SK-N-MC (cell line): ENCODE measurements around the gene BEST2.
A peak's percentile ranks its signal among the peaks of the same experiment; 100 is the strongest.

Experiments
- DNase-seq: peaks from one replicate; pipeline ENCODE4 v3.0.0-alpha.2; 2011; ENCODE audit warnings: low read depth, low spot score
- H3K27ac ChIP-seq: fragments of 200-600 bp; sonication (generic); 2 replicates; pipeline ENCODE4 v1.5.1; 2016; ENCODE audit warnings: mixed run types
- H3K36me3 ChIP-seq: fragments of 200-600 bp; sonication (generic); 2 replicates; pipeline ENCODE4 v1.6.1; 2017; ENCODE audit warnings: antibody characterized with exemption, low read length, mixed read lengths; ENCODE audit not compliant: insufficient read depth
- H3K4me3 ChIP-seq: fragments of 200-600 bp; sonication (generic); 2 replicates; pipeline ENCODE4 v1.5.1; 2016
- H3K9ac ChIP-seq: fragments of 200-600 bp; sonication (generic); 2 replicates; pipeline ENCODE4 v1.8.0; 2017; ENCODE audit warnings: mixed run types, mixed read lengths; ENCODE audit not compliant: insufficient read length
- H3K9me3 ChIP-seq: fragments of 200-600 bp; sonication (generic); 2 replicates; pipeline ENCODE4 v1.6.1; 2017; ENCODE audit warnings: low read depth, mild to moderate bottlenecking, antibody characterized with exemption, low read length, moderate library complexity, mixed read lengths
- EZH2 ChIP-seq: fragments of 200-600 bp; sonication (generic); IDR thresholded peaks from one replicate; pipeline ENCODE4 v1.6.1; 2017; ENCODE audit warnings: antibody characterized with exemption
- FOXP2 ChIP-seq: optimal IDR thresholded peaks from 2 replicates; pipeline ENCODE3; 2011; ENCODE audit warnings: mild to moderate bottlenecking, moderate library complexity; ENCODE audit not compliant: insufficient read depth; ENCODE audit errors: extremely low read length, control extremely low read depth
- POLR2AphosphoS5 ChIP-seq: IDR thresholded peaks from 2 replicates; pipeline ENCODE4 v1.6.1; 2012; ENCODE audit warnings: mild to moderate bottlenecking, low read depth, low read length, borderline replicate concordance

BEST2 gene

DNA sequence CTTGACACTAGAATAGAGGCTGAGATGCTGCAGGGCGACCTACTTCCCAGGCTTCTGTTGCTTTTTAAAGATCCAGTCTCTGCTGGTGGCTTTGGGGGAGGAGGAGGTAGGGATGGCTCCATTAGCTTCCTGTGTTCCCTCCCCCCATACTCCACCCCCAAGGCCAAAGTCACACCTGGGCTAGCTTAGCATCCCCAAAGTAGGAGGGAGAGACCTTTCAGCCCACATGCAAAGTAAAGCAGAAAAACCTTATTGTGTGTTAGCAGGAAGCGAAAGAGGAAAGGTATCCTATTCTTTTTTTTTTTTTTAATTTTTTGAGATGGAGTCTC is 24.6 kb upstream of the BEST2 start:
- no peak for DNase-seq
- peak overlapping the region; percentile 70; the same call in 1 of the 2 replicates for H3K27ac ChIP-seq
- H3K9ac ChIP-seq: no peak overlapping the region
- no peak for TF ChIP-seq EZH2
- no peaks in the 10 kb centered on the region for H3K9me3 ChIP-seq
- no peak overlapping the region for H3K4me3 ChIP-seq
- H3K36me3 ChIP-seq: peaks cover 39% of the 10 kb centered on the region

DNA sequence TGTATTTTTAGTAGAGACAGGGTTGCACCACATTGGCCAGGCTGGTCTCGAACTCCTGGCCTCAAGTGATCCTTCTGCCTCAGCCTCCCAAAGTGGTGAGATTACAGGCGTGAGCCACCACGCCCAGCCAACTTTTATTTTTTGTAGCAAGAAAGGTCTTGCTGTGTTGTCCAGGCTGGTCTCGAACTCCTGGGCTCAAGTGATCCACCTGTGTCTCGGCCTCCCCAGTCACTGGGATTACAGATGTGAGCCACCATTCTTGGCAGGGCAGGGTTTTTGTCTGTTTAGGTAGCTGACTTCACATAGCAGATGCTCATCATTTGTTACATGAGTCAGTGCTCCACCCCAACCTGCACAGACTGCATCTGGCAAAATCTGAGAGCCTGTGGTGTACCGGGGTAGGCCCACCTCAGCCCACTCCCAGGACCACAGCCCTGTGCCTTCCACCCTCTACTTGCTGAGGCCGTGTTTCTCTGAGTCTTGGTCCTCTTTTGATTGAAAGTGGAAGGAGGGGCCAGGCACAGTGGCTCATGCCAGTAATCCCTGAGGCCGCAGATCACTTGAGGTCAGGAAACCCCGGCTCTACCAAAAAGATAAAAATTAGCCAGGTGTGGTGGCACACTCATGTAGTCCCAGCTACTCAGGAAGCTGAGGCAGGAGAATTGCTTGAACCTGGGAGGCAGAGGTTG is 23.7 kb upstream of the BEST2 start:
- DNase-seq: no peak
- H3K9ac ChIP-seq: no peak overlapping the region
- TF ChIP-seq FOXP2: no peak
- TF ChIP-seq POLR2AphosphoS5: peak; percentile 29; the same call in 1 of the 2 replicates
- H3K36me3 ChIP-seq: peaks cover 45% of the 10 kb centered on the region
- H3K4me3 ChIP-seq: no peak overlapping the region
- no peak overlapping the region for H3K27ac ChIP-seq
- H3K9me3 ChIP-seq: no peaks in the 10 kb centered on the region

DNA sequence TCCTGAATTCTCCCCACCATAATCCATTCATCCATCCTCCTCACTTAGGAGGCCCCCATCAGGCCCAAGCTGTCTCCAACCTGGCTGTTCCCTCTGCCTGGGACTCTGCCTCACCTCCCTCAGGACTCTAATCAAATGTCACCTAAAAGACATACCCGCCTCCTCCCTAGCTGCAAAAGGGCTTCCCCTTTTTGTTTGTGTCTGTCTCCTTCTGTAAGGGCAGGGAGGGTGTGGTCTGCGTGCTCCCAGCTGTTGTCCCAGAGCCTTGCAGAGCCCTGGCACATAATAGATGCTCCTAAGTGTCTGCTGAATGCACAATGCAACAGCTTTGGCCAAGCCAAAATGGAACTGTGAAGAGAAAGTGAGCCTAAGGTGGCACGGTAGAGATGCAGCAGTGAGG is 21.5 kb upstream of the BEST2 start:
- Histone ChIP-seq H3K36me3 (peaks cover 48% of the 10 kb centered on the region), H3K4me3 (no peak overlapping the region), H3K9ac (no peak overlapping the region), H3K27ac (no peak overlapping the region), H3K9me3 (no peaks in the 10 kb centered on the region)
- no peak for DNase-seq
- TF ChIP-seq POLR2AphosphoS5 (no peak), EZH2 (no peak), FOXP2 (no peak)

DNA sequence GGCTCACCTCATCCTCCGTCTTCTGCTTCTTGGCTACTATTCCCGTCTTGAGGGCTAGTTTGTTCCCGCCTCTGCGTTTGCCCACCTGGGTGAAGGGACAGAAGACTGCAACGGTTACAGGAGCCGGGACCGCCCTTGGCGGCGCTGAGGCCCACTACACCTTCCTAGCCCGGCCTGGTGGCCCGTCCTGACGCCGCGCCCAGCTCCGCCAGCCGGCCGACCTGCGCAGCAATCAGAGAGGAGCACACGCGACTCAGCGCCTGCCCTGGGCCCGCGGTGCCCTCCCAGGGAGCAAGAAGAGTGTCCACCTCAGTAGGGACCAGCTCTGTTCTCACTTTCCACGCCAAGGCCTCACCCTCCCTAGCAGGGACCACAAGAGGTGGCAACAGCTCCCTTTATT is 20.3 kb upstream of the BEST2 start:
- Histone ChIP-seq H3K27ac (no peak overlapping the region), H3K9me3 (no peaks in the 10 kb centered on the region), H3K4me3 (no peak overlapping the region), H3K9ac (no peak overlapping the region), H3K36me3 (peaks cover 48% of the 10 kb centered on the region)
- DNase-seq: no peak
- TF ChIP-seq POLR2AphosphoS5 (no peak), FOXP2 (no peak), EZH2 (no peak)

DNA sequence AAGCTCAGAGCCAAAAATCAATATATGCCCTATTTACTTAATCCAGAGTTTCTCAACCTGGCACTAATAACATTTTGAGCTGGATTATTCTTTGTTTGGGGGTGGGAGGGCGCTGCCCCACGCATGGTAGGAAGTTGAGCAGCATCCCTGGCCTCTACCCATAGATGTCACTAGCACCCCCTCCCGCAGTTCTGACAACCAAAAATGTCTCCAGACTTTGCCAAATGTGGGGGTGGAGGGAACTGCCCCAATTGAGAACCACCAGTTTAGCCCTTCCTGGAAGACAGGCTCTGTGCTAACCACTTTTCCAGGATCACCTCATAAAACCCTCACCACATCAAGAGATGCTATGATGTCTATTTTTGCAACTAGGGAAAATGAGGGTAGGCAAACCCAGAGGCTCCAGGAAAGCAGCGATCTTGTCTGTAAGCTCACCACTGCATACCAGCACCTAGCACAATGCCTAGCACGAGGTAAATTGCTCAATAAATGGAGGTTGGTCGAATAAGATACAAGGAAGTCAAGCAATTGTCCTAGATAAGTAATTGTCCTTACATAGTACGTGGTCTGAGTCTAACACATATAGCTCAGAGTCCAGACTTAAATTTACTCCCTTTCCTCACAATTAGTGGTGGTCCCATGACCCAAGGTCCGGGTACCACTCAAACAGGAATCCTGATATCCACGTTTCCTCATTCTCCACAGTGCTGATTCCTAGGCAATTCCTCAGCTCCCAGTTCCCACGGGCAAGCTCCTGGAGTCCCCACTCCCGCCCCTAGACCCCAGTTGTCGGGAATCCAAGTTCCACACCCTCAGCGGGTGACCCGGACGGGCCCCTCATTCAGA is 18.0 kb upstream of the BEST2 start:
- peak overlapping the region; percentile 92 for H3K4me3 ChIP-seq
- no peaks in the 10 kb centered on the region for H3K9me3 ChIP-seq
- no peak for TF ChIP-seq FOXP2
- no peak for TF ChIP-seq POLR2AphosphoS5
- TF ChIP-seq EZH2: no peak
- H3K36me3 ChIP-seq: peaks cover 44% of the 10 kb centered on the region
- peak overlapping the region; percentile 86 for H3K27ac ChIP-seq
- H3K9ac ChIP-seq: peak overlapping the region; percentile 97
- no peak for DNase-seq

DNA sequence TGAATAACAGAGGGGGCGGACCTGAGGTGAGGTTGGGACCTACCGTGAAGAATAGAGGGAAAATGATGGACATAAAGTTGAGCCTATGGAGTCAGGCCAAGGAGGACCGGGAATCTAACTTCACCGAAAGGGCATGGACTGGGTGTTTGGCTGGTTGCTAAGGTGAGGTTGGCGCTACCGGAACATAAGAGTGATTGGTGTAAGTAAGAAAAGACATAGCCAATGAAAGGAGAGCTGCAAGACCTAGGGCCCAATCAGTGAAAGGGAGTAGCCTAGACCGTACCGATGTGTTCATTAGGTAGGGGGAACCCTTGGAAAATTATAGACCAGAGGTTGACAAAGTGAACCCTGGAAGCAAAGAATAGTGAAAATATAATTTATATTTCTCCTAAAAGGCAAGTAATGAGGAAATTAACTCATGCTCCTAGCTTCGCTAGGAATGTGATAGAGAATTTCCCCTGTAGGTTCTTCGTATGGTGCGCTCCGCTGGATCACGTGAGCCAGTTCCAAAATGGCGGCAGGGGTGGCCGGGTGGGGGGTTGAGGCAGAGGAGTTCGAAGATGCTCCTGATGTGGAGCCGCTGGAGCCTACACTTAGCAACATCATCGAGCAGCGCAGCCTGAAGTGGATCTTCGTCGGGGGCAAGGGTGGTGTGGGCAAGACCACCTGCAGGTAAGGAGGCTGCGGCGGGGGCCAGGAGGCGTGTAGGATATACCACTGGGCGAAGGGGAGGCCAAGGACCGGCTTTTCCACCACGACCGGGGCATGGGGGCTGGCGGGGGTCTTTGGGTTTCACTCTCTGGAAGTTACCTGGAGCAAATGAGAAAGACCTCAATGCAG is 14.4 kb upstream of the BEST2 start, which contains the start of gene GET3:
TSS of gene GET3 (plus strand) at position 503 of the 840 bp plus-strand sequence. CDS start at position 512, 9 bp downstream.
- TF ChIP-seq EZH2 (no peak), POLR2AphosphoS5 (peak; percentile 82)
- Histone ChIP-seq H3K36me3 (peaks cover 21% of the 10 kb centered on the region), H3K9me3 (no peaks in the 10 kb centered on the region), H3K4me3 (peak within 1 kb of the TSS; percentile 94), H3K27ac (peak within 1 kb of the TSS; percentile 99), H3K9ac (peak within 1 kb of the TSS; percentile 97)
- DNase-seq: peak; percentile 98

DNA sequence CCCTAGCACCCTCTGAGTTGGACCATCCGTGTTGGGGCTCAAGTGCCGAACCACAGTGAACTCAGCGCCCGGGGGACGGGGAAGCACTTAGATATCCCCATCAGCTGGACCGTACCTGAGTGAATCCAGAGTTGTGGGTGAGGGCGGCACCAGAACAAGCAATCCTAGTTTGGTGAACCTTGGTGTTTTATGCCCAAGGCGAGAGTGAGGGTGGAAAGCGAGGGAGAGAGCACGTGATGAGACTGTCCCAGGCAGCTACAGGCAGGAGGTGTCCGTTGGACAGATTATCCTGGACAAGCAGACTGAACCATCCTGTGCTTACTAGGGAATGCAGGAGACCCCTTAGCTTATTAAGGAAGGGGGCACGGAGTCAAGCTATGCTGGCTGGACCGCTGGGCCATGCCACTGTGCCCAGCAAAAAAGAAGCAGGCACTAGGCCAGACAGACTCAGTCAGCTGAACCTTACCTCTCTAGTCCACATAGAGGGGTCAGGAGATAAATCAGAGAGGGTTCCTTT is 13.7 kb upstream of the BEST2 start:
- Histone ChIP-seq H3K36me3 (peaks cover 17% of the 10 kb centered on the region), H3K9me3 (no peaks in the 10 kb centered on the region), H3K27ac (no peak overlapping the region), H3K9ac (peak overlapping the region; percentile 97), H3K4me3 (peak overlapping the region; percentile 94)
- TF ChIP-seq FOXP2: no peak
- no peak for TF ChIP-seq EZH2
- no peak for TF ChIP-seq POLR2AphosphoS5
- DNase-seq: no peak

DNA sequence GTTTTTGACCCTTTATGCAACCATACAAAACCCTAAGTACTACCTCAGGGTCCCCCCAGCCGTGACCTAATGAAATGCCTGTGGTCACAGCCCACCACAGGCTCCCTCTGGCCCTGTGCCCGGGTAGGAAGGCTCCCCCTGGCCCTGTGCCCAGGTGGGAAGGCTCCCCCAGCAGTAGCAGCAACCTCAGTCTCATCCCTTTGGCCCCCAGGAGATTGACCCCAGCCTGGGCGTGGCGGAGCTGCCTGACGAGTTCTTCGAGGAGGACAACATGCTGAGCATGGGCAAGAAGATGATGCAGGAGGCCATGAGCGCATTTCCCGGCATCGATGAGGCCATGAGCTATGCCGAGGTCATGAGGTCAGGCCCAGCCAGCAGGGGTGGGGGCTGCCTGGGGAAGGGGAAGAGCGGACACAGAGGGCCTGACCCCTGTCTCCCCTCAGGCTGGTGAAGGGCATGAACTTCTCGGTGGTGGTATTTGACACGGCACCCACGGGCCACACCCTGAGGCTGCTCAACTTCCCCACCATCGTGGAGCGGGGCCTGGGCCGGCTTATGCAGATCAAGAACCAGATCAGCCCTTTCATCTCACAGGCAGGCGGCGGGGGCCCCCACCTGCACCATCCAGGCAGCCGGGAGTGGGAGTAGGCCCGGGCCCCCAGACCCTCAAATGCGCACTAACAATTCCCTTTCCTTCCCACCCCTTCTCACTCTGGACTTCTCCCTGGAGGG is 6.3 kb upstream of the BEST2 start:
- Histone ChIP-seq H3K36me3 (peaks cover 12% of the 10 kb centered on the region; the same call in 1 of the 2 replicates), H3K9me3 (no peaks in the 10 kb centered on the region), H3K4me3 (no peak overlapping the region), H3K27ac (no peak overlapping the region), H3K9ac (no peak overlapping the region)
- no peak for DNase-seq
- no peak for TF ChIP-seq FOXP2
- TF ChIP-seq POLR2AphosphoS5: no peak
- TF ChIP-seq EZH2: no peak
